Karpas-422 (cell line): ENCODE results near the gene UBXN10. TPM values are rescaled to one million over a fixed set of nuclear protein-coding genes. Genes with fewer than 3 reads are reported as not detected.
"Not testable (repeated sequence)": the region's sequence is repeated elsewhere in the genome, so short reads cannot be mapped to it uniquely, and the experiment has no call there.

Experiments used
- DNase-seq: peaks from one replicate; pipeline ENCODE4 v3.0.0-alpha.2; 2015
- H2AFZ ChIP-seq: fragments of 200-600 bp; sonication (generic); 2 replicates; pipeline ENCODE4 v1.6.1; 2014; ENCODE audit warnings: antibody characterized with exemption, low read length, mixed read lengths
- H3K27ac ChIP-seq: fragments of 200-600 bp; sonication (generic); 2 replicates; pipeline ENCODE4 v1.5.1; 2014; ENCODE audit warnings: mild to moderate bottlenecking, low read length, moderate library complexity
- H3K27me3 ChIP-seq: fragments of 200-600 bp; sonication (generic); 2 replicates; pipeline ENCODE4 v1.6.1; 2014; ENCODE audit warnings: low read length, mixed read lengths
- H3K36me3 ChIP-seq: fragments of 200-600 bp; sonication (generic); 2 replicates; pipeline ENCODE4 v1.6.1; 2014; ENCODE audit warnings: low read length, mixed read lengths; ENCODE audit not compliant: insufficient read depth
- H3K4me1 ChIP-seq: fragments of 200-600 bp; sonication (generic); 2 replicates; pipeline ENCODE4 v1.6.1; 2014; ENCODE audit warnings: mild to moderate bottlenecking, low read length, mixed read lengths
- H3K4me2 ChIP-seq: fragments of 200-600 bp; sonication (generic); 2 replicates; pipeline ENCODE4 v1.6.1; 2014; ENCODE audit warnings: low read length, low read depth, mild to moderate bottlenecking; ENCODE audit not compliant: poor library complexity, severe bottlenecking
- H3K4me3 ChIP-seq: fragments of 200-600 bp; sonication (generic); 2 replicates; pipeline ENCODE4 v1.5.1; 2014; ENCODE audit warnings: mild to moderate bottlenecking, antibody characterized with exemption, low read length, mixed read lengths
- H3K79me2 ChIP-seq: fragments of 200-600 bp; sonication (generic); 2 replicates; pipeline ENCODE4 v1.6.1; 2014; ENCODE audit warnings: mild to moderate bottlenecking, low read length, mixed read lengths
- H3K9ac ChIP-seq: fragments of 200-600 bp; sonication (generic); 2 replicates; pipeline ENCODE4 v1.6.0; 2014; ENCODE audit warnings: low read length
- H3K9me2 ChIP-seq: fragments of 200-600 bp; sonication (generic), shearing (Covaris generic); replicated peaks from 2 replicates; pipeline ENCODE4 v1.6.0; 2014; ENCODE audit warnings: mild to moderate bottlenecking, low read length, moderate library complexity; ENCODE audit not compliant: insufficient read depth
- H3K9me3 ChIP-seq: fragments of 300-700, 200-600 bp; sonication (generic); 2 replicates; pipeline ENCODE4 v1.6.1; 2014; ENCODE audit warnings: low read length, mixed read lengths
- H4K20me1 ChIP-seq: fragments of 200-600 bp; sonication (generic); 2 replicates; pipeline ENCODE4 v1.6.1; 2014; ENCODE audit warnings: mild to moderate bottlenecking, antibody characterized with exemption, low read length, low read depth; ENCODE audit not compliant: insufficient read depth
- total RNA-seq: library from RNA; depleted of rRNA; stranded (reverse); fragments of >200 nt; shearing (Covaris generic); gene quantifications from 2 replicates; pipeline ENCODE4 v1.2.3, GENCODE V29; 2014; ENCODE audit warnings: low replicate concordance

Gene UBXN10
- total RNA-seq, 1 experiment from 2014 or later = not detected

DNA sequence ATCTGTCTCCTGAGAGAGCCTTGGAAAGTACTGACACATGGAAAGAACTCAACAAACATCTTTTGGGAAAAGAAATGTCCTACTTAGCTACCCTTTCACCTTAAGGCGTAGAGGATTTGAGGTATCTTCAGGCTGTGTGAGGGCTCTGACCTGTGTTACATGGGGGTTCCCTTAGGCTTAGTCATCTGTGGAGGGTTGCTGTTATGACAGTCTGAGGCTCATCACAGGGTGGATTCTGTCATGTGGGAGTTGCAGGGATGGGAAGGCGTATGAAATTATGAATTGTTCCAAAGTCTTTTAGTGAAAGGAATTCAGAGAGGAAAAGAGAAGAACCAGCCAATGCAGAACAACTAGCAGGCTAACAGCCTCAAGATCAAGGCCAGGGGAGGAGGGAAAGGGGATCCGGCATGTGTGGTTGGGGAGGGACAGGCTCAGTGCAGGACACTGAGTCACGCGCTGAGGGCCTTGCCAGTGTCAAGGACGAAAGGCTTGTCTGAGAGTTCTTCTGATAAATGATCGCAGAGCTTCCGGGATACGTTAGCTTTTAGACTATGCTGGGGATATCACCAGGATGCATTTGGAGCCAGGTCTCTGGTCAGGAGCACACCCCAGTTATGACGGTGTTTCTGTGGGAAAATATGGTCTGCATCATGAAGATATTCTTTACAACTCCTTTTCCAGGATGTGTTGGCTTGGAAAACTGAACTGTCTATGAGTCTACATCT, 25.0 kb downstream of the UBXN10 start:
- Histone ChIP-seq H3K4me3 (no peak overlapping the region), H3K4me2 (no peak overlapping the region), H3K27ac (no peak overlapping the region), H3K27me3 (no peaks in the 10 kb centered on the region), H3K9ac (no peak overlapping the region), H2AFZ (no peak overlapping the region), H3K79me2 (no peaks in the 10 kb centered on the region), H3K4me1 (peaks cover 12% of the 10 kb centered on the region), H3K36me3 (no peaks in the 10 kb centered on the region), H3K9me2 (no peaks in the 10 kb centered on the region), H4K20me1 (no peaks in the 10 kb centered on the region), H3K9me3 (no peaks in the 10 kb centered on the region)
- no peak for DNase-seq

DNA sequence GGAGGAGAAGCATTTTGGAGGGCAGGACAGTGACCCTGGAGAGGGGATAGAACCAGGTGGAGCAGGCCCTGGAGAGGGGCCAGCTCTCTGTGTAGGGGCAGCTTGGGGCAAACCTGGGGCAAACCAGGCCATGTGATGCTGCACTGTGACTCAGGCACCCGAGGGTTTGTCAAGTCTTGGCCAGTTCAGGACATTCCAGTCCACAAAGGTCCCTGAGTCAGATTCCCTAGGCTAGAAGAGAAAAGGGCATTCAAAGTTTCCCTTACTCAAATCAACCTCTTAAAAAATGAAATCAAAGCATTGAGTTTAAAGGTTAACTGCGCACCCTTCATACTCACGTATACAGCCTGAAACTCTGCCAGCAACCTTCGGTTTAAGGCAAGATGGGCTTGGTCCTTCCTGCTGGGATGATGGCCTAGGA, 25.6 kb downstream of the UBXN10 start:
- H3K4me3 ChIP-seq = no peak overlapping the region
- no peaks in the 10 kb centered on the region for H4K20me1 ChIP-seq
- H3K27me3 ChIP-seq = peaks cover 3% of the 10 kb centered on the region; the same call in 1 of the 2 replicates
- no peak overlapping the region for H3K4me2 ChIP-seq
- no peak overlapping the region for H2AFZ ChIP-seq
- H3K4me1 ChIP-seq = peaks cover 12% of the 10 kb centered on the region
- no peak overlapping the region for H3K9ac ChIP-seq
- H3K27ac ChIP-seq = no peak overlapping the region
- DNase-seq = no peak
- no peaks in the 10 kb centered on the region for H3K9me3 ChIP-seq
- H3K79me2 ChIP-seq = no peaks in the 10 kb centered on the region
- no peaks in the 10 kb centered on the region for H3K36me3 ChIP-seq
- H3K9me2 ChIP-seq = no peaks in the 10 kb centered on the region

DNA sequence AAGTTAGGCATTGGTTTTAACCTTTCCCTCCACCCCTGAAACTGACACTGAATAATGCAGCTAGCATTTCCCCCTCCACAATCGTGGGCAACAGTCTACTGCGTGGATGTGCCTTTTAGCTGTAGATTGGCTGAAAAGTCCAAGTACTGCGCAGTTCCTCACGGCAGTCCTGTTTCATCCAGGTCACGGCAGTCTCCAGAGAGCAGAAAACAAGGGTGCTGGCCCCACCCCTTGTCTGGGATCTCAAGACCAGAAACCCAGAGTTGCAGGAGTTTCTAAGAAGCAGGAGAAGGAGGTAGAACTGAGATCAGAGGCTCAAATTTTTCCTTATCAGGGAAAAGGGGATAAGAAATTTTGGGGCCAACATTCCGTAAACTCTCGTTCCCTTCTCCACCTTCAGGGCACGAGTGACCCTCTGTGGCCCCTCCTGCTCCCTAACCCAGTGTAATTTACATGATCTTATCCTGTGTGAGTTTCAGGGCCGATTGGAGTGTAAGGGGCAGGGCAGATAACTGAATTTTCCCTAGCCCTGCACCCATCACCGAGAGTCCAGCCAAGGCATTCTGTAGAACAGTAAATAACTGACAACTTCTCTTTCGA, 26.3 kb downstream of the UBXN10 start:
- Histone ChIP-seq H3K9me2 (no peaks in the 10 kb centered on the region), H4K20me1 (no peaks in the 10 kb centered on the region), H3K4me3 (peak overlapping the region; percentile 22; the same call in 1 of the 2 replicates), H3K27ac (no peak overlapping the region), H3K9ac (no peak overlapping the region), H3K4me2 (peak overlapping the region; percentile 63), H3K9me3 (no peaks in the 10 kb centered on the region), H3K79me2 (no peaks in the 10 kb centered on the region), H3K36me3 (no peaks in the 10 kb centered on the region), H3K27me3 (peaks cover 3% of the 10 kb centered on the region; the same call in 1 of the 2 replicates), H2AFZ (no peak overlapping the region), H3K4me1 (peaks cover 12% of the 10 kb centered on the region)
- DNase-seq = no peak

DNA sequence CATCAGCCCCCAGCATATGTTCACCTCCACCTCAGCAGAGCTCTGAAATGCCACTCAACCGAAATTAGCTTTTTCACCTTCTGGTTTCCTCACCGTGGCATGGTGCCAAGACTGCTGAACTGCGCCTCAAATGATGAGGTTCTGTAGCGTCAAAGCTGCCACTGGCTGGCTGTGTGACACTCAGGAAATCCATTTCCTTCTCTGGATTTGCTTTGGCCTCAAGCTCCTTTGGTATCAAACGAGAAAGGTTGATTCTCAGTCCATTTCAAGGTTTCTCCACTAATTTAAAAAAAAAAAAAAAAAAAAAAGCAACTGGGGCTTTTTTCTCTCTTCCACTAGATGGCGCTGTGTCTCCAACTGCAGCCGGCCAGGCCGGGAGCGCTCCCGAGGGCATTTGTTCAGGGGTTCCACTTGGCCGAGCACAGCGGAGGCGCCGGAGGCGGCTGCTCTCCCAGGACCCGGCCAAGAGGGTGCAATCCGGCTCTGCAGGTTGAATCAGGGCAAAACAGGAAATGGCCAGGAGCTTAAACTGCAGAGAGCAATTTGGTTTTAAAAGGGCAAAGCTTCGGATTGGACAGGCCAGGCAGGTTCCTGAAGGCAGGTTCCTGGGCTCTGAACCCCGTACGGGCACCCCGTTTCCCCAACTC, 26.9 kb downstream of the UBXN10 start:
- H3K9ac ChIP-seq = 0 out of 2 replicates have a peak overlapping the region, but pooled peaks have one; percentile 10
- peak overlapping the region; percentile 22; the same call in 1 of the 2 replicates for H3K4me3 ChIP-seq
- no peaks in the 10 kb centered on the region for H4K20me1 ChIP-seq
- H3K4me2 ChIP-seq = peak overlapping the region; percentile 63
- no peaks in the 10 kb centered on the region for H3K79me2 ChIP-seq
- no peaks in the 10 kb centered on the region for H3K9me2 ChIP-seq
- DNase-seq = peak; percentile 91
- H3K27ac ChIP-seq = no peak overlapping the region
- no peaks in the 10 kb centered on the region for H3K36me3 ChIP-seq
- no peaks in the 10 kb centered on the region for H3K9me3 ChIP-seq
- H3K27me3 ChIP-seq = peaks cover 3% of the 10 kb centered on the region; the same call in 1 of the 2 replicates
- H2AFZ ChIP-seq = no peak overlapping the region
- H3K4me1 ChIP-seq = peaks cover 12% of the 10 kb centered on the region

DNA sequence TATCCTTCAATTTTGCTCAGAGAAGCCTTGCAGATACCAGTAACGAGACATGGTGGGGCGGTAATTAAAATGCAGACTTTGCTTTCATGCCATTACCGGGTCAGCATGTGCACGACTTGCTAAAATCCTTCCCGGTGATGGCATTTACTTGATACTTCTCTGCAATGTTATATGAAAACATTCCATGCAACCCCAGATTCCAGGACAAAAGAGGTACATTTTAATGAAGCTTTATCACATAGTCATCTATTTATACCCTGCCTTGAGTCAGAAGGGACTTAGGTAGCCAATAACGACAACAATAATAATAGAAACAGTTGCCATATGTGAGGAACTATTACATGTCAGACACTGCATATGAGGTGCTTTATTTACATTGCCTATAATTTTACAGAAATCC, 29.8 kb downstream of the UBXN10 start:
- H3K79me2 ChIP-seq = no peaks in the 10 kb centered on the region
- DNase-seq = no peak
- no peak overlapping the region for H3K4me2 ChIP-seq
- no peak overlapping the region for H2AFZ ChIP-seq
- H4K20me1 ChIP-seq = no peaks in the 10 kb centered on the region
- H3K4me3 ChIP-seq = no peak overlapping the region
- H3K27ac ChIP-seq = no peak overlapping the region
- no peaks in the 10 kb centered on the region for H3K36me3 ChIP-seq
- no peak overlapping the region for H3K9ac ChIP-seq
- H3K9me3 ChIP-seq = no peaks in the 10 kb centered on the region
- H3K27me3 ChIP-seq = peaks cover 3% of the 10 kb centered on the region; the same call in 1 of the 2 replicates
- no peaks in the 10 kb centered on the region for H3K9me2 ChIP-seq
- peaks cover 12% of the 10 kb centered on the region for H3K4me1 ChIP-seq

DNA sequence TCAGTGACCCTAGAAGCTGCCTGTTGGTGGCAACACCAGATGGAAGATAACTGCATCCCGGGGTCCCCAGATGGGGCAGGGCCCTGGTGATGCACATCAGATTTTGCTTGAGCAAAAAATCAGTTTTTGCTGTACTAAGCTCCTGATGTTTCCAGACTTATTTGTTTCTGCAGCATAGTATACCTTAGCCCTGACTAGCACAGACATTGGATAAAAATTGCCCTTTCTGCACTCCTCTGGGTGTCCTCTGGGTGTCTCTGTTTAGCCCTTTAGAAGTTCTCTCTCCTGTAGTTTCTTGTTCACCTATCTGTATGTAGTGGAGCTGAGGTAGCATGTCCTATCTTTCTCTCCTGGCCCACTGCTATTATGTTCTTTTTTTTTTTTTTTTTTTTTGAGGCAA, 30.7 kb downstream of the UBXN10 start:
- DNase-seq = peak; percentile 81
- Histone ChIP-seq H3K4me2 (no peak overlapping the region), H2AFZ (no peak overlapping the region), H3K9ac (no peak overlapping the region), H3K4me1 (peaks cover 12% of the 10 kb centered on the region), H3K4me3 (no peak overlapping the region), H3K27ac (no peak overlapping the region), H3K36me3 (no peaks in the 10 kb centered on the region), H3K79me2 (no peaks in the 10 kb centered on the region), H4K20me1 (no peaks in the 10 kb centered on the region), H3K9me3 (no peaks in the 10 kb centered on the region), H3K27me3 (peaks cover 3% of the 10 kb centered on the region; the same call in 1 of the 2 replicates), H3K9me2 (no peaks in the 10 kb centered on the region)

DNA sequence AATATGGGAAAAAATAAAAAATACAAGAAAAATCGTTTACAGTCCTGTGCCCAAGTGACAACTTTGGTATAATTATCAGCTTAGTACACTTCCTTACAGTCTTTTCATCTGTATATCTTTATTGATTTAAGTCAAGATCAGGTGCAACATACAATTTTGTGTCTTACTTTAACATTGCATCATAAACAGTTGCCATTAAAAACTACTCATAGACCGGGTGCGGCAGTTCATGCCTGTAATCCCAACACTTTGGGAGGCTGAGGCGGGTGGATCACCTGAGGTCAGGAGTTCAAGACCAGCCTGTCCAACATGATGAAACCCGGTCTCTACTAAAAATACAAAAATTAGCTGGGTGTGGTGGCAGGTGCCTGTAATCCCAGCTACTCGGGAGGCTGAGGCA, 33.2 kb downstream of the UBXN10 start:
- not testable (repeated sequence) for H3K36me3 ChIP-seq, H3K9me3 ChIP-seq, DNase-seq, H3K4me3 ChIP-seq, H3K79me2 ChIP-seq, H4K20me1 ChIP-seq, H3K9me2 ChIP-seq, H3K4me2 ChIP-seq, H3K27me3 ChIP-seq, H2AFZ ChIP-seq, H3K4me1 ChIP-seq, H3K27ac ChIP-seq, H3K9ac ChIP-seq

DNA sequence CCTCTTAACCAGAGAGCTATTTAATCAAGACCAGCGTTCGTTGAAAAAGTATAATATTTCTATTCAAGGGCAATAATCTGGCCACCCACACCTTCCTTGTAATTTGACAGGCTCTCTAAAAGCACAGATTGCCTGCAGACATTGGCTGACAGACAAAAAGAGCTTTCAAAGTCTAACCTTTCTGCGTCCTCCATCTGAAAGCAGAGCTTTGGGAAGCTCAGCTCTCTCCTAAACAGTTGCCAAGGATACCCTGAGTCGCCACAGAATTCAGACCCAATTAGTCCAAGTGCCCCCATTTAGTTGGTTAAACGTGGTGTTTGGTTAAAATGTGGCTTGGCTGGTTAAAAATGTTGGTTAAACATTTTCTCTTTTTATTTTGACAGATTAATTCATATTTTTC, 34.1 kb downstream of the UBXN10 start:
- Histone ChIP-seq H3K27ac (no peak overlapping the region), H4K20me1 (no peaks in the 10 kb centered on the region), H3K9me3 (no peaks in the 10 kb centered on the region), H3K79me2 (no peaks in the 10 kb centered on the region), H3K9ac (no peak overlapping the region), H3K4me3 (no peak overlapping the region), H2AFZ (no peak overlapping the region), H3K4me1 (no peaks in the 10 kb centered on the region), H3K9me2 (no peaks in the 10 kb centered on the region), H3K27me3 (peaks cover 3% of the 10 kb centered on the region; the same call in 1 of the 2 replicates), H3K36me3 (no peaks in the 10 kb centered on the region), H3K4me2 (no peak overlapping the region)
- DNase-seq = no peak
